Stimulated activated CD4-positive, alpha-beta T cell treated with anti-CD3 and anti-CD28 coated beads, TNF-alpha, amount 100 ng/mL, for 24 hours (primary cell): Measurements from ENCODE around the gene UGT1A5.
"Not testable (repeated sequence)": the region's sequence is repeated elsewhere in the genome, so short reads cannot be mapped to it uniquely, and the experiment has no call there.

Experiments used
- DNase-seq, 3 experiments: peaks; one replicate each; pipeline ENCODE4 v3.0.0-alpha.2; 2020; ENCODE audit warnings: low read depth in 3 of 3

Gene UGT1A5

GRCh38 chr2:233745838-233746237 is 33.1 kb downstream of the UGT1A5 start:
- DNase-seq, result not testable (repeated sequence)

- no peak for DNase-seq
These were observed 34.0 kb downstream of the UGT1A5 start for GRCh38 chr2:233746475-233747282.

- no peak for DNase-seq
These were observed 34.5 kb downstream of the UGT1A5 start for GRCh38 chr2:233747283-233747544.

GRCh38 chr2:233750689-233751088 is 38.0 kb downstream of the UGT1A5 start:
- DNase-seq, result not testable (repeated sequence)

- DNase-seq, result not testable (repeated sequence)
These were observed 38.7 kb downstream of the UGT1A5 start for GRCh38 chr2:233751212-233752009.

- no peak for DNase-seq
These were observed 42.3 kb downstream of the UGT1A5 start for GRCh38 chr2:233754872-233755611.

- no peak for DNase-seq
These were observed 43.8 kb downstream of the UGT1A5 start for GRCh38 chr2:233756429-233757081.

GRCh38 chr2:233758141-233758540 is 45.4 kb downstream of the UGT1A5 start:
- no peak for DNase-seq

GRCh38 chr2:233758849-233759248 is 46.1 kb downstream of the UGT1A5 start:
- no peak for DNase-seq

GRCh38 chr2:233760043-233760442 is 47.3 kb downstream of the UGT1A5 start, which contains the start of gene UGT1A1:
UGT1A1 (plus strand) TSS chr2:233760270; CDS start chr2:233760288, 18 bp downstream.
- DNase-seq, result no peak

GRCh38 chr2:233761040-233761769 is 48.5 kb downstream of the UGT1A5 start:
- no peak for DNase-seq

- no peak for DNase-seq
These were observed 51.6 kb downstream of the UGT1A5 start for GRCh38 chr2:233764264-233764663.

GRCh38 chr2:233764761-233765160 is 52.1 kb downstream of the UGT1A5 start:
- no peak for DNase-seq

- no peak for DNase-seq
These were observed 53.7 kb downstream of the UGT1A5 start for GRCh38 chr2:233766416-233766815.

GRCh38 chr2:233768076-233768475 is 55.4 kb downstream of the UGT1A5 start:
- DNase-seq, result no peak

- DNase-seq, result no peak
These were observed 56.6 kb downstream of the UGT1A5 start for GRCh38 chr2:233769260-233769659.

GRCh38 chr2:233772153-233772552 is 59.4 kb downstream of the UGT1A5 start:
- no peak for DNase-seq

GRCh38 chr2:233772583-233772982 is 59.9 kb downstream of the UGT1A5 start:
- DNase-seq, result no peak

GRCh38 chr2:233773854-233774253 is 61.1 kb downstream of the UGT1A5 start:
- no peak for DNase-seq

- DNase-seq, result no peak
These were observed 62.7 kb downstream of the UGT1A5 start for GRCh38 chr2:233775414-233775813.

- DNase-seq, result no peak
These were observed 65.3 kb downstream of the UGT1A5 start, which contains the start of gene MROH2A for GRCh38 chr2:233778030-233778429. MROH2A (plus strand) TSS chr2:233778330; CDS start chr2:233779359, 1,029 bp downstream.
